Suppressor macrophage treated with lipopolysaccharide for 1 hour (primary cell): ENCODE results near the gene SNX24.

Source experiments
- DNase-seq, 3 donors: peaks; one replicate each; pipeline ENCODE4 v3.0.0-alpha.2; 2020 to 2022

The SNX24 gene

DNA sequence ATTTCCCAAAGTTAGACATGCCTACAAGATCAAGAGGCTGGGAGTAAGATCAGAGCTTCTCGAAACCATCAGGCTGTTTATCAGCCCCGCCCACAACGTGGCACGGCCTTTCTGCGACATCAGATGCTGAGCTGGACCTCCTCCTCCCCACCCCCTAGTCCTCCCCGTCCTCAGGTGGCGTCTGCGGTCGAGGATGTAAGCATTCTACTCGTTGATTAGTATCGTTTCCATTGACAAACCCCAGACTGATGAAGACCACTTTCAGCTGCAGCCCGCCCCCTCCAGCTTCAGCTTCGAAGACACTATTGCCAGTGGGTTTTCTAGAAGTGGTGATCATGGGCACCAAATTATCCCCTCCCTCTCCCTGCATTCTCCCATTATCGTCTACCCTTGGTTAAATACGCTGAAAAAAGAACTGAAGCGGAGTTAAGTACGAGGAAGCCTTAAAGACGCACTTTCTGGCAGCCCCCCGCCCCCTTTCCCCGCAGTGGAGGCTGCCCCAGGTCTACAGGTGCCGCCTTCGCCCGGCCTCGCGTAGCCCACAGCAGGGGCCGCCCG lies 190.0 kb downstream of the SNX24 start:
- DNase-seq: peak; percentile 13 to 52 (median 26)

DNA sequence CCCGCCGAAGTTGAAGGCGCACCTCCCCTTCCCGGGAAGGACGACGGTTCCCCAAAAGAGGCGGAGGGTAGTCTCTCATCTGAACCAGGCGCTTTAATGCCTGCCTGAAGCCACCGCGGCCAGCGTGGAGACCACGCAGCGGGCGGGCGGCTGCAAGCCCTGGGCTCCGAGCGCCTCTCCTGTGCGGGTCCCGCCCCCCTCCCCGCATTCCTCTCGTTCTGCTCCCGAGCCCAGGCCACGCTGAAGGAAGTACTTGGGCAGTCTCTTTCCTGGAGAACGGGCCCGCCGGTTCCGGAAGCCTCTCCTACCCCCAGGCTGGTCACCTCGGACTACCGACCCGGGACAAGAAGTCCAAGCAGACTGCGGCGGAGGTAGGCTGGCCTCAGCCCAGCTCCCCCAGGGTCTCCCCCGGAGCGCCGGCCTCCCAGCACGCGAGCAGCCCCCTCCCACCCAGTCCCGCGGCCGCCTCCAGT lies 190.5 kb downstream of the SNX24 start:
- DNase-seq: peak in 2 of 3 donors; percentile 20 to 42

DNA sequence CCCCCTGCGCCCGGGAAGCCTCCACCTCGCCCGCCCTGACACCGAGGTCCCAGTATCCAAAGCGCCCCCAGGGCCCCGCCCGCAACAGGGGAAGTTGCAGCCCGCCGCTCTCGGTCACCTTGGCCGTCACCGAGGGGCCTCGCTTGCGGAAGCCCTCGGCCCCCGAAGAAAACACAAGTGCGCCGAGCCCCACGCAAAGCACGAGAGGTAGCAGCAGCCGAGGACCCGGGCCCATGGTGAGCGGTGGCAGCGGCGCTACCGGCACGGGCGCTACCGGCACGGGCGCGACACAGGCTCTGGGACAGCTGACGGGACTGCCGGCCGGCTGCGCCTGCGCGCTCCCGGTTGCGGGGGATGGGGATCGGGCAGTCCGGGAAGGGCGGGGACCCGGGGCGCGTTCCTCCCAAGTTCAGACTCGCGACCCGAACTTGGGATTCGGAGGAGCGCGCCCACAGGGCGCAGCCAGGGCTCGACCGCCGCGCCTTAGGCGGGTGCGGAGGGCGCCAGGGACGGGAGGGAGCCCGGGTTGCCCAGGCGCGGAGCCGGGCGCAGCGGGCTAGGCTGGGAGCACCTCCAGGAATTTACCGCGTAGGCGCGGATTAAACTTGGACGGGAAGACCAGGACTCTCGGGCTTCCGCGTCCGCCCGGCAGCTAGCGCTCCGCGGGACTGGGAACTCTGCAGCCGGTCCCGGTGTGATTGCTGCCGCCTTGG lies 191.1 kb downstream of the SNX24 start, which contains the start of gene PPIC:
PPIC (minus strand) TSS at position 335 of the 713 bp plus-strand sequence; CDS start at position 235, 100 bp downstream.
- peak; percentile 59 to 88 (median 72) for DNase-seq

DNA sequence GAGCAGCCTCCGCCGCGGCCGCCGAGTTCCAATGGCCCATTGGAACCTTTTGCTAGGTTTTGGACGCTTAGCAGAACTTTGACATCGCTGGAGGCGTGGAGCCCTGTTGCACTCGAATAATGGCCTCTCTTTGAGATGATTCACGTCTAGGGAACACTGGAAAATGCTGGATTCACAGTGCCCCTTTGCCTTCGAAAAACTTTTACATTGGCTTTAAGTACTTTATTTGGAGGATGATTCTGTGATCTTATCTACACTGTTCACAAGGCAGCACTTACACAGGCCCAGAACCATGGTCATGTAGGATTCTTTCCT lies 191.6 kb downstream of the SNX24 start:
- no peak for DNase-seq

DNA sequence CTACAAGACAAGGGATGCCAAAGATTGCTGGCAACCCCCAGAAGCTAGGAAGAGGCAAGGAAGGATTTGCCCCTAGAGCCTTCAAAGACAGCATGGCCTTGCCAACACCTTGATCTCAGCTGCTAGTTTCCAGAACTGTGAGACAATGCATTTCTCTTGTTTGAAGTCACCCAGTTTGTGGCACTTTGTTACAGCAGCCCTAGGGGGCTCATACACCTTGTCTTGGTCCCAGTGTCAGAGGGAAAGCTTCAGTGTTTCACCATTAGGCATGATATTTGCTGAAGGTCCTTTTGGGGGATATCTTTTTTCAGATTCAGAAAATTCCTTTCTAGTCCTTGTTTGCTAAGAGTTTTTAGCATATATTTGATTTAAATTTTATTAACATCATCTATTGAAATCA lies 194.3 kb downstream of the SNX24 start:
- no peak for DNase-seq

DNA sequence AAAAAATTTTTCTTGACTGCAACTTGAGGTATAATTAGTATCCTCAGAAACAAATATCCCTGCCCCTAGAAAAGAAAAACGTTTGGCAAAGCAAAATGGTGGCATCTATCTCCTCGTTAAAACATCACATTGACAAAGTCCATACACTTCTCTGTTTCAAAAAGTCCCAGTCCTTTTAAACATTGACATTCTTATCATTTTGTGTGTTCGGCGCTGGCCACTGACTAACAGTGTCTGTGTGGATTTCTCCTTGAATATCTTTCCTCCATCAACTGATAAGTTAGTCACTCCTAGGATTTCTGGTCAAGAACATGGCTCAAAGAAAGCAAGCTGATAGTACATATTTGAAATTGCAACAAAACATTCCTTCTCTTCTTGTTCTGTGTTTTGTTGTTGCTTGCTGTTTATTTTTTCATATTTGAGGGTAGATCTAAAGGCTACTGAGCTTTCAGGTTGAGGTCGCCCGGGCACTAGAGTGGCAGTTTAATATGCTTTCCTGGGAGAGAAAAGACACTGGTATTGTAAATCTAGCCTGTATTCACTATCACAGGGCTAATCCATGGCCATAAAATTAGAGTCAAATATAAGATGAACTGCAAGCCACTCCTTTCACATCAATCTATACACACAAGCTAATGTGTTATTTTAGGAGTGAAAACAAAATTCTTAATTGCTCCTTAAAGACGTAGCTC lies 199.7 kb downstream of the SNX24 start:
- no peak for DNase-seq

DNA sequence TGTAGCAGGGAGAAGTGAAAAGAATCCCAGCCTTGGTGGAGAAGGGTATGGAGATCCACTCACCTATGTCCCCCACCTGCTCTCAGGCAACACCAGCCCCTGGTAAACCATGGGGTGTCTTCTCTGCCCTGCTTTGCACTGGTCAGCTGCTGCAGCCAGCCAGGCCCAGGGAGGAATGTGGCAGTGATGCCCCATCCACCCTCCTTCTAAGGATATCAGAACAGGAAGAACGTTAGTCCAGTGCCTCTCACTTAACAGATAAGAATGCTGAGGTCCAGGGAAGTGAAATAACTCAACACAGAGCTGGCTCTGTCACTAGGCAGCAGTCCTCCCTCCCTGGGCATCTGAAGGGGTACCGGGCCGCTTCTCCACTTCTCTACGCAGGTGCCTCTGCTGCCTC lies 200.8 kb downstream of the SNX24 start:
- no peak for DNase-seq

DNA sequence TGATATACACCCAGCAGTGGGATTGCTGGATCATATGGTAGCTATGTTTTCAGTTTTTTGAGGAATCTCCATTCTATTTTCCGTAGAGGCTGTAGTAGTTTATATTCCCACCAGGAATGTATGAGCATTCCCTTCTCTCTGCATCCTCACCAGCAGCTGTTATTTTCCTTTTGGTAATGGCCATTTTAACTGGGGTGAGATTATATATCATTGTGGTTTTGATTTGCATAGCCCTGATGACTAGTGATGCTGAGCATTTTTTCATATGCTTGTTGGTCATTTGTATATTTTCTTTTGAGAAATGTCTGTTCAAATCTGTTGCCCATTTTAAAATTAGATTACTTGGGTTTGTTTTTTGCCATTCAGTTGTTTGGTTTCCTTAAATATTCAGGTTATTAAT lies 202.3 kb downstream of the SNX24 start:
- no peak for DNase-seq

DNA sequence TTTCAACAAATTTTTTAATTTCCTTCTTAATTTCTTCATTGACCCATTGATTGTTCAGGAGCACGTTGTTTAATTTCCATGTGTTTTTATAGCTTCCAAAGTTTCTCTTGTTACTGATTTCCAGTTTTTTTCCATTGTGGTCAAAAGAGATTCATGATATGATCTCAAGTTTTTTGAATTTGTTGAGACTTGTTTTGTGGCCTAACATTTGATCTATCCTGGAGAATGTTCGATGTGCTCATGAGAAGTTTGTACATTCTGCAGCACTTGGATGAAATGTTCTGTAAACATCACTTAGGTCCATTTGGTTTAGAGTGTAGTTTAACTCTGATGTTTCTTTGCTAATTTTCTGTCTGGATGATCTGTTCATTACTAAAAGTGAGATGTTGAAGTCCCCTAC lies 205.8 kb downstream of the SNX24 start:
- no peak for DNase-seq
